NT2/D1 (cell line): ENCODE results near the gene UBE2N.
"Not testable (repeated sequence)": the region's sequence is repeated elsewhere in the genome, so short reads cannot be mapped to it uniquely, and the experiment has no call there.

Experiments
- SUZ12 ChIP-seq: IDR thresholded peaks from 2 replicates; pipeline ENCODE4 v1.6.1; 2011; ENCODE audit not compliant: insufficient read length, insufficient read depth; ENCODE audit errors: extremely low read depth
- YY1 ChIP-seq: IDR thresholded peaks from 2 replicates; pipeline ENCODE4 v1.6.1; 2011; ENCODE audit not compliant: insufficient read length, insufficient read depth
- ZNF274 ChIP-seq: IDR thresholded peaks from 2 replicates; pipeline ENCODE4 v1.6.1; 2011; ENCODE audit warnings: mild to moderate bottlenecking, low read depth, low read length

GRCh38 chr12:93378196-93378997 is 63.4 kb downstream of the UBE2N start:
- not testable (repeated sequence) for TF ChIP-seq ZNF274, YY1, SUZ12
